PC-3 (cell line): ENCODE measurements around the gene CRYBB2. TPM values are rescaled to one million over a fixed set of nuclear protein-coding genes. Genes with fewer than 3 reads are reported as not detected.

Source experiments
- ATAC-seq: fragments of 200-7000 bp; cut with Tn5 transposase; 2 replicates; pipeline ENCODE4 v1.9.1; 2020; ENCODE audit warnings: mild to moderate bottlenecking, moderate library complexity
- BruUV-seq: library from RNA; stranded (reverse); fragments of 400-500 nt; replicated peaks from 2 replicates; lab custom pipeline; 2021; lab: Mats Ljungman, UMichigan
- CTCF ChIA-PET: fragments of 300-600 bp; sonication (Branson Sonifier 250); formaldehyde crosslinking; loops from one replicate; lab custom pipeline; 2022; ENCODE audit warnings: antibody characterized with exemption; lab: Charles Lee
- POLR2A ChIA-PET: fragments of 300-600 bp; sonication (Branson Sonifier 250); formaldehyde crosslinking; loops from one replicate; lab custom pipeline; 2022; ENCODE audit warnings: antibody characterized with exemption; ENCODE audit not compliant: unreplicated experiment; lab: Charles Lee
- DNase-seq: peaks from one replicate; pipeline ENCODE4 v3.0.0-alpha.2; 2015
- H2AFZ ChIP-seq: fragments of 300-600 bp; sonication (generic); 2 replicates; pipeline ENCODE4 v1.6.0; 2016; ENCODE audit warnings: antibody characterized with exemption, low read length
- H3F3A ChIP-seq: fragments of 300-600 bp; sonication (generic); one replicate; pipeline ENCODE4 v1.6.0; 2017; ENCODE audit warnings: antibody characterized with exemption, low read length, control low read depth, mild to moderate bottlenecking; ENCODE audit not compliant: unreplicated experiment
- H3K27ac ChIP-seq: fragments of 300-600 bp; sonication (generic); 2 replicates; pipeline ENCODE4 v1.5.1; 2016; ENCODE audit warnings: mild to moderate bottlenecking, low read length
- H3K27me3 ChIP-seq: fragments of 300-600 bp; sonication (generic); 2 replicates; pipeline ENCODE4 v1.6.1; 2016; ENCODE audit warnings: low read length, mixed read lengths
- H3K36me3 ChIP-seq: fragments of 300-600 bp; sonication (generic); 2 replicates; pipeline ENCODE4 v1.6.1; 2016; ENCODE audit warnings: low read depth, mixed run types, low read length, mixed read lengths
- H3K4me1 ChIP-seq: fragments of 300-600 bp; sonication (generic); 2 replicates; pipeline ENCODE4 v1.5.1; 2016; ENCODE audit warnings: low read length; ENCODE audit not compliant: insufficient read depth
- H3K4me2 ChIP-seq: fragments of 300-600 bp; sonication (generic); 2 replicates; pipeline ENCODE4 v1.6.0; 2016; ENCODE audit warnings: low read length
- H3K4me3 ChIP-seq: fragments of 300-600 bp; sonication (generic); 2 replicates; pipeline ENCODE4 v1.5.1; 2016; ENCODE audit warnings: mild to moderate bottlenecking, low read length, mixed read lengths
- H3K79me2 ChIP-seq: fragments of 300-600 bp; sonication (generic); 2 replicates; pipeline ENCODE4 v1.6.1; 2017; ENCODE audit warnings: low read length, mixed read lengths
- H3K9ac ChIP-seq: fragments of 300-600 bp; sonication (generic); 2 replicates; pipeline ENCODE4 v1.6.0; 2016; ENCODE audit warnings: mild to moderate bottlenecking, low read length
- H3K9me2 ChIP-seq: fragments of 300-600 bp; sonication (generic); replicated peaks from 2 replicates; pipeline ENCODE4 v1.6.1; 2016; ENCODE audit warnings: mixed run types, low read length, mixed read lengths
- H3K9me3 ChIP-seq: fragments of 300-600 bp; sonication (generic); 2 replicates; pipeline ENCODE4 v1.6.1; 2016; ENCODE audit warnings: low read length, mixed read lengths
- H4K20me1 ChIP-seq: fragments of 300-600 bp; sonication (generic); 2 replicates; pipeline ENCODE4 v1.6.1; 2016; ENCODE audit warnings: low read length, mixed read lengths
- EZH2 ChIP-seq: fragments of 300-600 bp; sonication (generic); IDR thresholded peaks from one replicate; pipeline ENCODE4 v1.6.1; 2017; ENCODE audit warnings: antibody characterized with exemption, mild to moderate bottlenecking, low read length; ENCODE audit not compliant: unreplicated experiment
- EZH2phosphoT487 ChIP-seq: fragments of 300-600 bp; sonication (generic); IDR thresholded peaks from 2 replicates; pipeline ENCODE4 v1.6.1; 2018; ENCODE audit warnings: mild to moderate bottlenecking, antibody characterized with exemption, low read length, borderline replicate concordance
- intact Hi-C: fragments of 100-400 bp; cut with micrococcal nuclease; formaldehyde crosslinking; loops from 2 replicates; pipeline ENCODE4 v1.9.0; 2023
- total RNA-seq: library from RNA; depleted of rRNA; stranded (reverse); fragments of >200 nt; gene quantifications from 2 replicates; pipeline ENCODE4 v1.2.3, GENCODE V29; 2014
- TF ChIP-seq, protein P1 (sequence below): fragments of 300-600 bp; sonication (generic); conservative IDR thresholded peaks from 2 replicates; pipeline ENCODE4 v1.5.1; 2017; ENCODE audit warnings: antibody characterized with exemption, low read depth, mild to moderate bottlenecking, low read length

CRYBB2 gene
- total RNA-seq, 1 experiment from 2014 or later: not detected

DNA sequence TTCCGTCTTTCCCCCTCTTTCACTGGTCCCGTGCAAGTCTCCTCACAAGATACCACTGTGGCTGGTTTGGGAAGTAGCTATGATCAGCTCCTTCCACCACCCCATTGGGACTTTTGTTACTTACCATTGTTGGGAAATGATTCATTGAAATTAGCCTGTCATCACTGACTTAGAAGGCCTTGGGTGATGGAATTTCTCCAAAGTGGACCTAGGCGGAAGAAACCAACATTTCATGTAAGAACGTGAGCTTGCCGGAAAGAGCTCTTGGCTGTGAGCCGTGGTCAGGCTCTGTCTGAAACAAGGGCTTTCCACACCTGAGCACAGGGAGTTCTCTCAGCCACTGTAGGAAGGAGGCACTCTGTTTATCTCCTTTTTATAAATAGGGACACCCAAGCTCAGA is 43.3 kb upstream of the CRYBB2 start:
- H3K9me2 ChIP-seq: no peaks in the 10 kb centered on the region
- H3K4me1 ChIP-seq: no peaks in the 10 kb centered on the region
- POLR2A ChIA-PET: no interaction called here
- no peak overlapping the region for H3K9ac ChIP-seq
- TF ChIP-seq EZH2 (no peak), EZH2phosphoT487 (no peak)
- TF ChIP-seq, protein P1, sequence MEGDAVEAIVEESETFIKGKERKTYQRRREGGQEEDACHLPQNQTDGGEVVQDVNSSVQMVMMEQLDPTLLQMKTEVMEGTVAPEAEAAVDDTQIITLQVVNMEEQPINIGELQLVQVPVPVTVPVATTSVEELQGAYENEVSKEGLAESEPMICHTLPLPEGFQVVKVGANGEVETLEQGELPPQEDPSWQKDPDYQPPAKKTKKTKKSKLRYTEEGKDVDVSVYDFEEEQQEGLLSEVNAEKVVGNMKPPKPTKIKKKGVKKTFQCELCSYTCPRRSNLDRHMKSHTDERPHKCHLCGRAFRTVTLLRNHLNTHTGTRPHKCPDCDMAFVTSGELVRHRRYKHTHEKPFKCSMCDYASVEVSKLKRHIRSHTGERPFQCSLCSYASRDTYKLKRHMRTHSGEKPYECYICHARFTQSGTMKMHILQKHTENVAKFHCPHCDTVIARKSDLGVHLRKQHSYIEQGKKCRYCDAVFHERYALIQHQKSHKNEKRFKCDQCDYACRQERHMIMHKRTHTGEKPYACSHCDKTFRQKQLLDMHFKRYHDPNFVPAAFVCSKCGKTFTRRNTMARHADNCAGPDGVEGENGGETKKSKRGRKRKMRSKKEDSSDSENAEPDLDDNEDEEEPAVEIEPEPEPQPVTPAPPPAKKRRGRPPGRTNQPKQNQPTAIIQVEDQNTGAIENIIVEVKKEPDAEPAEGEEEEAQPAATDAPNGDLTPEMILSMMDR: no peak
- no peaks in the 10 kb centered on the region for H3K9me3 ChIP-seq
- no peaks in the 10 kb centered on the region for H3F3A ChIP-seq
- no peak overlapping the region for H3K4me3 ChIP-seq
- H3K4me2 ChIP-seq: no peak overlapping the region
- no peaks in the 10 kb centered on the region for H3K79me2 ChIP-seq
- no peak overlapping the region for H3K27ac ChIP-seq
- H4K20me1 ChIP-seq: no peaks in the 10 kb centered on the region
- CTCF ChIA-PET: no interaction called here
- DNase-seq (no peak), ATAC-seq (no peak)
- no peaks in the 10 kb centered on the region for H3K27me3 ChIP-seq
- no peak overlapping the region for H2AFZ ChIP-seq
- no TSS peak for BruUV-seq
- H3K36me3 ChIP-seq: no peaks in the 10 kb centered on the region
- intact Hi-C loops: no loop called here

DNA sequence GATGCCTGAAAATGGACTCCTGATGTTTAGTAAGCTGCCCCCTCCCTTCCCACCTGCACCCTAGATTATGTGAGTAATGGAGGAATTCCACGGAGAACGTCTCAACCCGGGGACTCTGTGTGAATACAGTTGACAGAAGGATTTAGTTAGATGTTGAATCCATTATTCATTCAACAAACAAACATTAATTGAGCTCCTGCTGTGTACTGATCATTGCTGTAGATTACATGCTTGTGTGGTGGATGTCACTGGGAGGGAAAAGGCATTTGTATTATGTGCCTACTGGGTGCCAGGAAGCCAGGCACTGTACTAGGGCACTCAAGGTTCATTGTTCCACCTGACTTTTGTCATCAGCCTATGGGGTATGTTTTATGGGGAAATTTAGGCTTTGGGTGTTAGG is 42.6 kb upstream of the CRYBB2 start:
- Histone ChIP-seq H3K36me3 (no peaks in the 10 kb centered on the region), H3F3A (no peaks in the 10 kb centered on the region), H3K9me3 (no peaks in the 10 kb centered on the region), H3K4me2 (no peak overlapping the region), H3K9me2 (no peaks in the 10 kb centered on the region), H3K9ac (no peak overlapping the region), H2AFZ (no peak overlapping the region), H3K79me2 (no peaks in the 10 kb centered on the region), H4K20me1 (no peaks in the 10 kb centered on the region), H3K27me3 (no peaks in the 10 kb centered on the region), H3K4me1 (no peaks in the 10 kb centered on the region), H3K27ac (no peak overlapping the region), H3K4me3 (no peak overlapping the region)
- ChIA-PET CTCF (no interaction called here), POLR2A (no interaction called here)
- ATAC-seq (no peak), DNase-seq (no peak)
- BruUV-seq: no TSS peak
- TF ChIP-seq EZH2: no peak
- TF ChIP-seq, protein P1: no peak
- TF ChIP-seq EZH2phosphoT487: no peak
- intact Hi-C loops: no loop called here

DNA sequence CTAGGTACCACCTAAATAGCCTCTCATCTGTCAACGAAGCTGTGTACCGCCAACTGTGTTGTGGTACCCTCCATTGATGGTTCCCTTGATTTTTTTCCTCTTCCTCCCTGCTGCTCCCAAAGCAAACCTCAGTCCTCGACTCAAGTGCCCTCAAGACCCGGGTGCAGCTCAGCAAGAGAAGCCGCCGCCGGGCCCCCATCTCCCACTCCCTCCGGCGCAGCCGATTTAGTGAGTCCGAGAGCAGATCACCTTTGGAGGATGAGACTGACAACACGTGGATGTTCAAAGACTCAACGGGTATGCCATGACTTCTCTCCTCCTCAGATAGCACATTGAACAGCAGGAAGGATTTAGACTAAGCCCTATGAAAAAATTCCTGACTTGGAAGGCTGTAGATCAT is 42.2 kb upstream of the CRYBB2 start:
- no peak overlapping the region for H3K27ac ChIP-seq
- H4K20me1 ChIP-seq: no peaks in the 10 kb centered on the region
- no peaks in the 10 kb centered on the region for H3K4me1 ChIP-seq
- intact Hi-C loops: no loop called here
- no peak overlapping the region for H3K9ac ChIP-seq
- no peaks in the 10 kb centered on the region for H3K27me3 ChIP-seq
- no peak for DNase-seq
- CTCF ChIA-PET: no interaction called here
- ATAC-seq: no peak
- H3K9me2 ChIP-seq: no peaks in the 10 kb centered on the region
- no TSS peak for BruUV-seq
- no peak overlapping the region for H3K4me2 ChIP-seq
- no peaks in the 10 kb centered on the region for H3F3A ChIP-seq
- no peaks in the 10 kb centered on the region for H3K79me2 ChIP-seq
- POLR2A ChIA-PET: no interaction called here
- no peaks in the 10 kb centered on the region for H3K36me3 ChIP-seq
- H3K4me3 ChIP-seq: no peak overlapping the region
- TF ChIP-seq, protein P1: no peak
- TF ChIP-seq EZH2: no peak
- TF ChIP-seq EZH2phosphoT487: no peak
- H2AFZ ChIP-seq: no peak overlapping the region
- H3K9me3 ChIP-seq: no peaks in the 10 kb centered on the region
